Measurements from ENCODE around the gene USP31.
"Not testable (repeated sequence)": the region's sequence is repeated elsewhere in the genome, so short reads cannot be mapped to it uniquely, and the experiment has no call there.

USP31 gene

DNA sequence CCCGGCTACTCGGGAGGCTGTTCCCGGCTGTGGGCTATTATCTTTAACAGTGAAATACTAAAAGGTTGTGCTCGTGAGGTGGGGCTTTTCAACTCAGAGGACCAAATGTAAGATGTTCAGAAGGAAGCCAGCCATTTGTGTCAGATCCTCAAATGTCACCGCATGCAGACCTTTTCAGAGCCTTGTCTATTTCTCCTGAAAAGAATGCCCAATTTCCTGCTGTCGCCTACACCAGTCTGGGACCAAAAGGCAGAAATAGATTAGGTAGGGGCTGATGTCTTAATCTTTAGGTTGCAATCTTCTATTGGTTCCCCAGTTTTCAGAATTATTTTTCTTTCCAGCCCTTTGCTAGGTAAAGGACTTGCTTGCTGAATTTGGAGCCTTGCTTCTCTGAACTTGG lies 8.9 kb upstream of the USP31 start:
- FAIRE-seq: no peak

DNA sequence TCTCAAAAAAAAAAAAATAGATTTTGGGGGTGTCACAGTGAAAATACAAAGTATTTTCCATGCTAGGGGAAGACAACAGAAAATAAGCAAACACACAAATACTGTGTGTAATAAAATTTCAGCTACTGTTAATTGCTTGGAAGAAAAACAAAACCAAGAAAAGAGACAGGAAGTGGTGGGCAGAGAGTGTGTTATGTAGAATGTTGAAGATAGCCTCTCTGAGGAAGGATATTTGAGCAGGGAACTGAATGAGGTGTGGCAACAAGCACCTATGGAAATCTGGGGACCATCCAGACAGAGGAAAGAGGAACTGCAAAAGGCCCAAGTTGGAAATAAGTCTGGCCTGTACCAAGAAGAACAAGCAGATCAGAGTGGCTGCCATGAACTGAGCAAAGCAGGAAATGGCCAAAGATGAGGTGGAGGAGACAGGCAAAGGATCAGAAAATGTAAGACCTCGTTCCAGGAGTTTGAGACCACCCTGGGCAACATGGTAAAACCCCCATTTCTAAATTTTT lies 7.8 kb upstream of the USP31 start:
- FAIRE-seq: no peak

DNA sequence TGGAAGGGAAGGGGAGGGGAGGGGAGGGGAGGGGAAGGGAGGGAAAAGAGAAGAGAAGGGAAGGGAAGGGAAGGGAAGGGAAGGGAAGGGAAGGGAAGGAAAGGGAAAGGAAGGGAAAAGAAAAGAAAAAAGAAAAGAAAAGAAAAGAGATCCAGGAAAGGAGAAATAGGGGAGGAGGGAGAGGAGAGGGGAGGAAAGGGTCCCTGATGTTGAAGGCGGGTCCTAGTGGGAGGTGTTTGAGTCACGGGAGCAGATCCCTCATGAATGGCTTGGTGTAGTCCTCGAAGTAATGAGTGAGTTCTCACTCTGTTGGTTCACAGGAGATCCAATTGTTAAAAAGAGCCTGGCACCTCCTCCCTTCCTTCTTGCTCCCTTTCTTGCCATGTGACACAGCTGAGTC lies 6.9 kb upstream of the USP31 start:
- no peak for FAIRE-seq

DNA sequence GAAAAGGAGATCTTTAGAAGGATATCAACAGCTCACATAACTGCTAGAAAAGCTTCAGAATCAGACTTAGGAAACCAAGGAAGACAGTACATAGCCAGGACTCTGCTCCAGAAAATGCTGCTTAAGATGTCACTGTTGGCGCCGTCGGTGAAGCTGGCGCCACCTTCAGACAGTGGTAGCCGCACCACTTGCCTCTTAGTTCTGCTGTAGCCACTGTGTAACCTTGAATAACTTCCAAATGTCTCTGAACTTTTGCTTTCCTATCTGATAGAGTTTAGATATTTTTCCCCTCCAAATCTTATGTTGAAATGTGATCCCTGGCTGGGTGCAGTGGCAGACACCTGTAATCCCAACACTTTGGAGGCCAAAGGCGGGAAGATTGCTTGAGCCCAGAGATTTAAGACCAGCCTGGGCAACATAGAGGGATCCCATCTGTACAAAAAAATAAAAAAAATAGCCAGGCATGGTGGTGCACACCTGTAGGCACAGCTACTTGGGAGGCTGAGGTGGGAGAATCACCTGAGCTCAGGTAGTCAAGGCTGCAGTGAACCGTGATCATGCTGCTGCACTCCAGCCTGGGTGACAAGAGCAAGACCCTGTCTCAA lies 6.3 kb upstream of the USP31 start:
- no peak for FAIRE-seq

DNA sequence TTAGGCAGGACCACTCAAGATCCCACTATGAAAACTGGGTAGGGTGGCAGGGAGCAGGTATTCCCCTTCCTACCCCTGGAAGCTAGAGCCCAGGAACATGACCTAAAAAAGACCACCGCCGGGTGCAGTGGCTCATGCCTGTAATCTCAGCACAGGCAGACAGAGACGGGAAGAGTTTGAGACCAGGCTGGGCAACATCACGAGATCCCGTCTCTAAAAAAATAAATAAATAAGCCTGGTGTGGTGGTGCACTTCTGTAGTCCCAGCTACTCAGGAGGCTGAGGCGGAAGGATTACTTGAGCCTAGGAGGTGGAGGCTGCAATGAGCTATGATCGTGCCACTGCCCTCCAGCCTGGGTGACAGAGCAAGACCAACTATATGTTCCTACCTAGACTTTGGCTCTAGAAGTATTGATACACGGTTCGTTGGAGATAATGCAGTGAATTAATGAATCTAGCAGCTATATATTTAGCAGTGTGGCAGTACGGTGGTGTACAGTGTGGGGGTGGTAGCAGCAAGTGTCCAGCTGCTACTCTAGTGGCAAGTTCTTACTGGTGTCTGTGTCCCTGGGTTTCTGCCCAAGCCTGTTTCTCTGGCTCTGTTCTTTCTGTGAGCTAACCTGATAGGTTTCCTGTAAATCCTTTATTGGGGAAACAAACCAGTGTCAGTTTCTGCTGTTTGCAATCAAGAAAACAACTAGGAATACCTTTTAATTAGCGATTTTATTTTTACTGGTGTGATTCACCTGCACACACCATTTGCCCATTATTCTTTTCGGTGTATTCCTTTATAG lies 3.3 kb upstream of the USP31 start:
- no peak for FAIRE-seq

DNA sequence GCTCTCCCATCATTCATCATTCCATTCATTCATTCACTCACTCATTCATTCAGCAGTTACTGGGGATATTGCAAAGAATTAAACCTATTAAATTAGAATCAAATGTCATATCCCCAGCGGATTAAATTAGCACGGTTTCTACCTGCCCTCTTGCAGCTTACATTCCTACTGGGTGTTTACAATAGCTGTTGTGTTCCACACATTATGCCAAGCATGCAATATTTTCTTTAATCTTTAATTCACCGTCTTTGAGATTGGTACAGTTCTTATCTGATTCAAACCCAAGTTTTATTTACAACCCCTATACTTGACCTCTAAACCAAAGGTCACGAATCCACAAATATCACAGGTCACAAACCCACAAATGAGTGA lies 727 bp upstream of the USP31 start:
- no peak for FAIRE-seq

DNA sequence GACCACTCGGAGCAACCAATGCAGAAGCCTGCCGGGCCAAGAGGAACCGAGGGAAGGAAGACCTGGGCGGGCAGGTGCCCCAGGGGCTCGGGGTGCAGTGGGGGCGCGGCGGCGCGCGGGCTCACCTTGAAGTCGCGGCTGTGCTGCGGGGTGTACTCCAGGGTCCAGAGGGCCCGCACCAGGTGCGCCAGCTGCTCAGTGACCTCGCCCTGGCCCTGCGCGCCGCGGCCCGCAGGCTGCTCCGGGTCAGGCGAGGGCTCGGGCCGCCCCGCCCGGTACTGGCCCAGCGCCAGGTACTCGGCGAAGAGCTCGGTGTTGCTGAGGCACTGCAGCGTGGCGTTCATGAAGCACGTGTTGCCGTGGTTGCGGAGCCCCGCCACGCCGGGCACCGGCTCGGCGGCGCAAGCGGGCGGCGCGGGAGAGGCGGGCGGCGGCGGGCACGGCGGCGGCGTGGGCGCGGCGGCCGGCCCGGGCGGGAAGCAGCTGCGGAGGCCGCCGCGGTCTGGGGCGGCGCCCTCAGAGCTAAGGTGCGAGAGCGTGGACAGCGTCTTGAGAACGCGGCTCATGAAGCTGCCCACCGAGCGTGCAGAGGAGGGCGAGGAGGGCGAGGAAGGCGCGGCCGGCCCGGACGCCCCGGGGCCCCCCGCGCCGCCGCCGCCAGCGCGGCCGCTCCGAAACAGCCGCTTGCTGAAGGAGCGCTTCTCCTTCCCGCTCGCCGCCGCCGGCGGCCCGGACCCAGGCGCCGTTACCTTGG lies 562 bp downstream of the USP31 start:
- no peak for FAIRE-seq

DNA sequence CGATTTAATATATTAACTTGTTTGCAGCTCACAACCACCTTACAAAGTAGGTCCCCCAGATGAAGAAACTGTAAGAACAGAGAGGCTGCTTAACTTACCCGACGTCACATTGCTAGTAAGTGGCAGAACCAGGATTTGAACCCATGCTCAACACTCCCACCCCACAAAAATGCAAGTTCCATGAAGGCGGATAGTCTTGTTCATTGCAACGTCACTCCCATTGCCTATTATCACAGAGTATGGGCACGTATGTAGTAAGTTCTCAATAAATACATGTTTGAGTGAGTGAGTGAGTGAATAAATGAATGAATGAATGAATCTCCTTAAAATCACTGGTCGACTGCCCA lies 1.1 kb downstream of the USP31 start:
- FAIRE-seq: no peak

DNA sequence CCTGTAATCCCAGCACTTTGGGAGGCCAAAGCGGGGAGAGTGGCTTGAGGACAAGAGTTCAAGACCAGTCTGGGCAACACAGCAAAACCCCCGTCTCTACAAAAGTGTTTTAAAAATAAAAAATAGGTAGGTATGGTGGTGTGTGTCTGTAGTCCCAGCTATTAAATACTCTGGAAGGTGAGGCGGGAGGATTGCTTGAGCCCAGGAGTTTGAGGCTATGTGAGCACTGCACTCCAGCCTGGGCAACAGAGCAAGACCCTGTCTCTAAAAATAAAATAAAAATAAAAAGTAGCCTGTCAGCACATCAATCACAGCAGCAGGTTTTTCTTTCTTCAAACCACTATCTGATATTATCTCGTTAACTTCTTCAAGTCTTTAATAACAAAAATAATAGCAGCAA lies 1.6 kb downstream of the USP31 start:
- FAIRE-seq: no peak

DNA sequence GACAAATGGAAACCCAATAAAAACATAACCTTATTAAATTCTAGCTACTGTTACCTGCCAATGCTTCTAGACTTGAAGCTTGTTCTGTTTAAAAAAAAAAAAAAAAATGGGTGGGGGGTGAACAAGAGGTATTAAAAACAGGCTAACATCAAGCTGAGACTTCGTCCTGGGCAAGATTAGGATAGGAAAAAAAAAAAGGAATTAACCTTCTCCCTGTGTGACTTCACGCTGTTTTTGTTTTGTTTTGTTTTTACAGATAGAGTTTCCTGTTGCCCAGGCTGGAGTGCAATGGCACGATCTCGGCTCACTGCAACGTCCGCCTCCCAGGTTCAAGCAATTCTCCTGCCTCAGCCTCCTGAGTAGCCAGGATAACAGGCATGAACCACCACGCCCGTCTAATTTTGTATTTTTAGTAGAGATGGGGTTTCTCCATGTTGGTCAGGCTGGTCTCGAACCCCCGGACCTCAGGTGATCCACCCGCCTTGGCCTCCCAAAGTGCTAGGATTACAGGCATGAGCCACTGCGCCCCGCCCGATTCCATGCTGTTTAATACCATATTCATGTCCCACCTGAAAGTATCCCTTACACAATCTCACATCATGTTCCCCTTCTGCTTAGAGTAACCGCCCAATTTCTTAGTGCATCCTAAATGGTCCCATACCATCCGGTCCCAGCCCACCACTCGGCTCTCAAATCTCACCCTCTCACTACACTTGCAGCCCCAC lies 2.2 kb downstream of the USP31 start:
- FAIRE-seq: no peak

DNA sequence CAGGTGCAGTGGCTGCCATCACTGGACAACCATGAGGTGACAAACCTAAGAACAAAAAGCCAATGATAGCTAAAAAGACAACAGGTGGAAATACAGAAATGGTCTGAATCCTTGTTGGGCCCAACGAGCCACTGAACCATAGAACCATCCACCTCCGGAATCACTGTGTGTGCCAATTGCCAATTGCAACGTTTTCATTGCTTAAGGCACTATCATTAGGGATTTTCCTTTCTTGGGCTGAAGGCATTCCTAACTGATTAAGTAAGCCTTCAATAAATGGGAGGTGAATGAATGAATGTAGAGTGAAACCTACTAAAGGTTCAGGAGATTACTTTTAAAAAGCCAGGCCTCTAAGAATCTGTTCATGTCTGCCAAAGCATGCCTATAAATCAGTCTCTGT lies 3.6 kb downstream of the USP31 start:
- no peak for FAIRE-seq

DNA sequence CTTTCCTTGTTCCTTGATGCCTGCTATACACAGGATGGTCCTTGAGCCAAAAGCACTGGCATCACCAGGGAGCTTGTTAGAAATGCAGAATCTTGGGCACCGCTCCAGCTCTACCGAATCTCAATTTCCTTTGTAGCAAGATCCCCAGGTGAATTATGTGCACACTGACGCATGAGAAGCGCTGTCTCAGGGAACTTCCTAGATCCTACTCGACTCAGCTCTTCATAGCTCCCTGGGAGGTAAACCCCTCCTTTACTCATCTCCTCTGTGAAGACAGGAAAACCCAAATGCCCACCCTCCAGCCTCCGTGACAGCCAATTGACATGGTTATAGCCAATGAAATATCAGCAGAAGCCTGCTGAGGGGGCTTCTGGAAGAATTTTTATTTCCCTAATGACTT lies 4.1 kb downstream of the USP31 start:
- no peak for FAIRE-seq

DNA sequence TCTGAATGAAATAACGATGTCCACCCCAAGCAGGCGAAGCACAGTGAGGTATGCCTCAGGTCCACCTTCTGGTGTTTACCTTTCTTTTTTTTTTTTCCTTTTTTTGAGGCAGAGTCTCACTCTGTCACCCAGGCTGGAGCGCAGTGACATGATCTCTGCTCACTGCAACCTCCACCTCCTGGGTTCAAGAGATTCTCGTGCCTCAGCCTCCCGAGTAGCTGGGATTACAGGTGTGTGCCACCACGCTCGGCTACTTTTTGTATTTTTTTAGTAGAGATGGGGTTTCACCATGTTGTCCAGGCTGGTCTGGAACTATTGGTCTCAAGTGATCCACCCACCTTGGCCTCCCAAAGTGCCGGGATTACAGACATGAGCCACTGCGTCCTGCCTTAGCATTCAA lies 4.9 kb downstream of the USP31 start:
- not testable (repeated sequence) for FAIRE-seq

DNA sequence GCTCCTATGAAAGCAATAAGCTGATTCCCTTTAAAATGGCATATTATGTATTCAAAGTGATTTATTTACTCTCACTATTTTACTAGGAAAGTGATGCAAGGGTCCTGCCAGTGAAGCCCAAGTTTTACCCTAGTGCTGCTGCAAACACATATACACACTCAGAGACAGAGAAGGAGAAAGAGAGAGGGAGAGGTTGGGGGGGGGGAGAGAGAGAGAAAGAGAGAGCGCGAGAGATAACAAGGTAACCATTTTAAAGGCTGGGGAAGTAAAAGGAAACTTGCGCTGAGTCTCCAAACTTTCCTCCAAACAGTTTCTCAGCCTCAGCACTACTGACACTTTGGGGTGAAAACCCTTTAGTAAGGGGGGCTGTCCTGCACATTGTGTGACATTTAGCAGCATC lies 5.9 kb downstream of the USP31 start:
- no peak for FAIRE-seq

DNA sequence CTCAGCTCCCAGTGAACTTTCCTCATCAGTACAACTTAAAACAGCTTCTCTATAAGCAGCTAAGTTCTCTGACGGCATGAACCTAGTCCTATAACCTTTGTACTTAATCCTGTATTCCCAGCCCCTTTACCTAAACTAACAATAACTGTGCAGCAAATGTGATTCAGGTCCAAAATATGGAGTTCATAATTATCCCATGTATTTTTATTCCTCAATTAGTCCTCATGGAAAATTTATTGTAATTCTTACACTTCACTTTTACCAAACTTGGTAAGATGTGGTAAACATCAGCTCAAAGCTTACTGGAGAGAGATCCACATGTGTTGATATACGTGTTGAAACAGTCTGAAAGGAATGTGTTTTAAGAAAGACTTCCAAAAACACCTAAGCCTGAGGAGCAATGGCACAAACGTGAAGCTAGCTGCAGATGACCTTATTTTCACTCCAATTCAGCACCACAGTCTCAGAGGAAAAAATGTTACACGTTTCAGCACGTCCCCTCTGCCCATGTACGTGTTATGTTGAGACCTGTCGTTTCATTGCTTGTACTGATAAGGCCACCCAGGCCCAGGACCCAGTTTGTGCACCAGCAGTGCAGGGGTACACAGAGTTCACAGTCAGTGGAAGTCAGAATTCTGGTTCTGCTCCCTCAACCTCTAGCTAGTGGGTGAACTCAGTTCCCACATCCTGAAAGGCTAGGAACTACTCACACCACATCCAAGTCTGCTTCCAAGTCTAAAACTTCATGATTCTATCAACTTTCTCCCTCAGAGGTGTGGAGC lies 7.1 kb downstream of the USP31 start:
- FAIRE-seq: no peak

DNA sequence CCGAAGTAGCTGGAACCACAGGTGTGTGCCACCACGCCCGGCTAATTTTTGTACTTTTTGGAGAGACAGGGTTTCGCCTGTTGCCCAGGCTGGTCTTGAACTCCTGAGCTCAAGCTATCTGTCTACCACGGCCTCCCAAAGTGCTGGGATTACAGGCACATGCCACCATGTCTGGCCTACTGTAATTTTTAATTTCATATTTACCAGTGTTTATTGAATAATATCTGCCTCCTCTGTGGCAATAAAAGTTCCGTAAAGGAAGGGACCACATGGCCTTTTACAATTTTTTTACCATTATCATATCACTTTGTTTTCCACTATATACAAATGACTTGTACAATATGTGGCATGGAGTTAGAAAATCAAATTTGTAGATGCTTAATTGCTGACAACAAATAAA lies 7.8 kb downstream of the USP31 start:
- no peak for FAIRE-seq

DNA sequence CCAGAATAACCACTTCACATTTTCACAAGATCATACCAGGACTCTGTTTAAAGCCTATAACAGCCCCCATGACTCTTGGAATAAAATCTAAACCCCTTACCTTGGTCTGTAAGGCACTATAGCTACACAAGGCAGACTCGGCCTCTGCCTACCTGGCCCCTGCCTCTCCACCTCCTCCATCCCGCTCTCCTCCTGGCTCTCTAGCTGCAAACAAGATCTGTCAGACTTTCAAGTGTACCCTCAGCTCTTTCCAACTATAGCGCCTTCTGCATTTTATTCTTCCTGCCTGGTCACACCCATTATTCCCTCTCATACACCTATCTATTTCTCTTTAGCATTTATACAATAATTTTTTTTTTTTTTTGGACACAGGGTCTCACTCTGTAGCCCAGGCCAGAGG lies 8.2 kb downstream of the USP31 start:
- FAIRE-seq: no peak

DNA sequence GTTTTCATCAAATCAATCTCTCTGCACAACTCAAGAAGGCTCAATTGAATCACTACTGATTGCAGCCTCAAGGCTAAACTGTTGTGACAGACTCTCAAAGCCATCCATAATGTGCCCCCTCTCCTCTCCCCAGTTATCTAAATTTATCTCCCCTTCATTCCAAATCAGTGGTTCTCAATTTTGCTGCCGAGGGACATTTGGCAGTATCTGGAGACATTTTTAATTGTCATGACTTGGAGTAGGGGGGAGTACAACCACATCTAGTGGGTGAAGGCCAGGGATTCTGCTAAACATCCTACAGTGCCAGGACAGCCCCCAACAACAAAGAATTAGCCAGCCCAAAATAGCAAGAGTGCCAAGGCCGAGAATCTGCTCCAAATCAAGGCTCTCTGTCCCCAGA lies 9.1 kb downstream of the USP31 start:
- FAIRE-seq: no peak

DNA sequence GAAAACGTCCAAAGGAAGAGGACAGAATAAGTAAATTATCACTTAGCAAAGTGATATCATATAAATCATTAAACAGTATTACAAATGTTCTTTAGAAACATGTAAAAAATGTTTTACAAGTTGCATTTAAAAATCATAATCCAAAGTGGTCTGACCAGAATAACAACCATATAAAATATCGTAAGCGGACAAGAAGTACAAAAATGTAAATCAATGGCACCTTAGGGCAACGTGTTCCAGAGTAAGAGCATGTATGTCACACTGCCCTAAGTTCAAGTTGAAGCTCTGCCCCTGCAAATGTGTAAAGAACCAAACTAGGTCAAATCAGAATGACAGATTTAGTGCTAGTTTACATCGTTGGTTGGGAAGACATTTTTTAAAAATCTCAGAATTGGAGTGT lies 11.4 kb downstream of the USP31 start:
- FAIRE-seq: no peak

DNA sequence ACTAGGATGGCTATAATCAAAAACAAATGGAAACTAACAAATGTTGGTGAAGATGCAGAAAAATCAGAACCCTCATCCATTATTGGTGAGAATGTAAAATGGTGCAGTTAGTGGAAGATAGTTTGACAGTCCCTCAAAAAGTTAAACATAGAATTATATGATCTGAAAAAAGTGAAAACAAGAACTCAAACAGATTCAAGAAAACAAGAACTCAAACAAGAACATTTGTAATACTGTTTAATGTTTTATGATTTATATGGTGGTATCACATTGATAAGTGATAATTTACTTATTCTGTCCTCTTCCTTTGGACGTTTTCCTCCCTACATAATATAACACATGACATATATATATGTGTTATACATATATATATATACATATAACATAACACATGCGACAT lies 12.0 kb downstream of the USP31 start:
- FAIRE-seq: no peak

DNA sequence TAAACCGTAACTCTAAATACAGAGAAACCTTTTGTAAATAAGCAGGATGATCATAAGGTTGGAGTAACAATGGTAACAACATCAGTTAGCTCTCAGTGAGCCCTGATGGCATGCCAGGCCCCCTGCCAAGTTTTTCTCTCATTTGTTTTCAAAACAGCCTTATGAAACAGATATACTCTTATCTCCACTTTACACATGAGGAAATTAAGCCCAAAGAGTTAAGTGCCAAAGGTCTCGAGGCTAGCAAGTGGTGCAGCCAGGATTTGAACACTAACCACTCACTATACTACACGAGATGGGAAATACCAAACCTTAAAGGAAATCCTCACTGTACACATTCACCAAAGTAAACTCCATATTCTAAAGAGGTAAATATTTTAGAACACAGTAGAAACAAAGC lies 15.0 kb downstream of the USP31 start:
- no peak for FAIRE-seq

DNA sequence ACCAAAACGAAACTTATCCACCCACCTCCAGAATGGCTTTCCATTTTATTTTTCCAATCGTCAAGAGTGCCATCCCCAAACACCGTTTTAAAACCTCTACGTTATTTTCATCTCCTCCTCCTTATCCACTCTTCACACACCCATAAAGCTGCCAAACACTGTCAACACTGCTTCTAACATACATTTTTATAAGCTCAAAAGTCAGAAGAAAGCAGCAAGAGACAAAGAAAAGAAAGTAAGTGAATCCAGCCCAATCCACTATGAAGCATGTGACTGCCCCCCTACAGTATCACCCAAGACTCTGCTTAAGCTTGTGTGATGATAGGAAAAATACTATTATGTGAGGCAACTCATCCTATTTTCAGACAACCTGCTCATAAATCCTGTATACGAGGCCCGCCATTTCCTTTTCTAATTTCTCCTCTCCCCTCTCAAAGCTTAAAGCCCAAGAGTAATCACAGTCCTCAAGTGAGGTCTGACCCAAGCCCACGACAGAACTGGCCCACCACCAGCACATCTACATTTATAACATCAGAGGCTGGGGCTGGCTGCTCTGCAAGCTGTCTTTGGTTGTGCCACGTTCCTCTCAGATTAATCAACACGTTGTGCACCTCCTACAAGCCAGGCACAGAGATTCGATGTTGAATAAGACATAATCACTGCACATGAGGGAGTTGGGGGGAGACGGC lies 16.3 kb downstream of the USP31 start:
- FAIRE-seq: no peak
